HepG2 (cell line): Measurements from ENCODE around the gene ANXA2. TPM values are rescaled to one million over a fixed set of nuclear protein-coding genes. Genes with fewer than 3 reads are reported as not detected.
A peak's percentile ranks its signal among the peaks of the same experiment; 100 is the strongest.

ENCODE experiments used
- ATF5 ChIP-seq: sonication (generic); formaldehyde crosslinking; IDR thresholded peaks from 2 replicates; pipeline ENCODE4 v1.4.0; 2020; ENCODE audit warnings: mild to moderate bottlenecking, low read depth, missing genetic modification reagents
- GLMP ChIP-seq: sonication (generic); formaldehyde crosslinking; IDR thresholded peaks from 2 replicates; pipeline ENCODE4 v1.9.0; 2021; ENCODE audit warnings: missing genetic modification reagents, mild to moderate bottlenecking, borderline replicate concordance
- HNRNPL ChIP-seq: fragments of 200-400 bp; formaldehyde crosslinking; IDR thresholded peaks from 2 replicates; pipeline ENCODE4 v1.6.1; 2017; ENCODE audit warnings: mild to moderate bottlenecking, low read depth, low read length
- HNRNPLL ChIP-seq: fragments of 200-400 bp; formaldehyde crosslinking; IDR thresholded peaks from 2 replicates; pipeline ENCODE4 v1.6.1; 2017; ENCODE audit warnings: mild to moderate bottlenecking, low read depth, low read length; ENCODE audit not compliant: poor library complexity, severe bottlenecking
- MEF2D ChIP-seq: sonication (generic); formaldehyde crosslinking; IDR thresholded peaks from 2 replicates; pipeline ENCODE4 v1.5.1; 2020; ENCODE audit warnings: mild to moderate bottlenecking, missing genetic modification reagents
- MTERF4 ChIP-seq: sonication (generic); formaldehyde crosslinking; IDR thresholded peaks from 2 replicates; pipeline ENCODE4 v1.8.0; 2023; ENCODE audit warnings: mild to moderate bottlenecking, missing genetic modification reagents
- NFKB2 ChIP-seq: sonication (generic); formaldehyde crosslinking; IDR thresholded peaks from 2 replicates; pipeline ENCODE4 v1.4.0; 2020; ENCODE audit warnings: missing genetic modification reagents, borderline replicate concordance
- PRMT3 ChIP-seq: sonication (generic); formaldehyde crosslinking; IDR thresholded peaks from 2 replicates; pipeline ENCODE4 v1.8.1; 2022; ENCODE audit warnings: low read depth, mild to moderate bottlenecking, moderate library complexity, missing genetic modification reagents, borderline replicate concordance
- RAD21 ChIP-seq: fragments of 450-650 bp; formaldehyde crosslinking; IDR thresholded peaks from 2 replicates; pipeline ENCODE4 v1.5.0; 2020; ENCODE audit warnings: mild to moderate bottlenecking
- TIGD3 ChIP-seq: sonication (generic); formaldehyde crosslinking; IDR thresholded peaks from 2 replicates; pipeline ENCODE4 v1.5.1; 2020; ENCODE audit warnings: mild to moderate bottlenecking, missing genetic modification reagents, borderline replicate concordance
- ZBTB21 ChIP-seq: sonication (generic); formaldehyde crosslinking; IDR thresholded peaks from 2 replicates; pipeline ENCODE4 v1.4.0; 2020; ENCODE audit warnings: missing genetic modification reagents
- ZBTB46 ChIP-seq: sonication (generic); formaldehyde crosslinking; IDR thresholded peaks from 2 replicates; pipeline ENCODE4 v1.4.0; 2020; ENCODE audit warnings: mild to moderate bottlenecking, missing genetic modification reagents, borderline replicate concordance
- ZC3H4 ChIP-seq: sonication (generic); formaldehyde crosslinking; IDR thresholded peaks from 2 replicates; pipeline ENCODE4 v1.4.0; 2020; ENCODE audit warnings: missing genetic modification reagents, borderline replicate concordance
- ZNF180 ChIP-seq: sonication (generic); formaldehyde crosslinking; IDR thresholded peaks from 2 replicates; pipeline ENCODE4 v1.4.0; 2020; ENCODE audit warnings: low read depth, missing genetic modification reagents, borderline replicate concordance
- ZNF234 ChIP-seq: sonication (generic); formaldehyde crosslinking; conservative IDR thresholded peaks from 2 replicates; pipeline ENCODE4 v1.5.1; 2020; ENCODE audit warnings: mild to moderate bottlenecking, missing genetic modification reagents
- ZNF446 ChIP-seq: sonication (generic); formaldehyde crosslinking; IDR thresholded peaks from 2 replicates; pipeline ENCODE4 v1.5.0; 2020; ENCODE audit warnings: mild to moderate bottlenecking, missing genetic modification reagents
- polyA plus RNA-seq, 8 experiments: library from polyadenylated mRNA; depleted of rRNA in 3 of 8; stranded (reverse) in 7 of 8; unstranded in 1 of 8; fragments of >200 nt; fragmentation: Illumina TruSeq in 4 of 8; extraction: Trizol in 4 of 8; gene quantifications; 2 replicates each; pipeline versions ENCODE4 v1.2.1 to v1.2.3, GENCODE V29; 2011 to 2016; ENCODE audit warnings: low read depth in 4 of 8, missing spikeins in 1 of 8, mixed read lengths in 1 of 8; ENCODE audit not compliant: insufficient read depth in 1 of 8
- total RNA-seq, 5 experiments: library from RNA; depleted of rRNA; stranded (reverse); fragments of >200 nt; fragmentation: Illumina TruSeq; extraction: Trizol; gene quantifications; 2 replicates each; pipeline ENCODE4 v1.2.3, GENCODE V29; 2016; ENCODE audit warnings: low read depth in 1 of 5
- TF ChIP-seq, protein P1 (sequence below): sonication (generic); formaldehyde crosslinking; IDR thresholded peaks from 2 replicates; pipeline ENCODE4 v1.4.0; 2020; ENCODE audit warnings: missing genetic modification reagents, borderline replicate concordance

The ANXA2 gene
- total and polyA plus RNA-seq, 2 of the 13 experiments (the other 11 are each of a cell fraction or from before 2014, with no cell fraction given), result 196 to 613 TPM

GRCh38 chr15:60392986-60393790, 4.6 kb downstream of the ANXA2 start (continued):
- TF ChIP-seq HNRNPLL (no peak), ZNF180 (CRISPR knock-in tag) (no peak), ZC3H4 (no peak), GLMP (CRISPR knock-in tag) (no peak), PRMT3 (CRISPR knock-in tag) (no peak), ATF5 (CRISPR knock-in tag) (no peak), HNRNPL (no peak), TIGD3 (no peak), ZBTB46 (no peak), NFKB2 (CRISPR knock-in tag) (no peak), ZNF446 (CRISPR knock-in tag) (no peak), MTERF4 (CRISPR knock-in tag) (no peak), ZBTB21 (CRISPR knock-in tag) (no peak; the same call in 1 of the 2 replicates), RAD21 (CRISPR knock-in tag) (no peak), MEF2D (peak; percentile 84), ZNF234 (no peak)
- TF ChIP-seq, protein P1, sequence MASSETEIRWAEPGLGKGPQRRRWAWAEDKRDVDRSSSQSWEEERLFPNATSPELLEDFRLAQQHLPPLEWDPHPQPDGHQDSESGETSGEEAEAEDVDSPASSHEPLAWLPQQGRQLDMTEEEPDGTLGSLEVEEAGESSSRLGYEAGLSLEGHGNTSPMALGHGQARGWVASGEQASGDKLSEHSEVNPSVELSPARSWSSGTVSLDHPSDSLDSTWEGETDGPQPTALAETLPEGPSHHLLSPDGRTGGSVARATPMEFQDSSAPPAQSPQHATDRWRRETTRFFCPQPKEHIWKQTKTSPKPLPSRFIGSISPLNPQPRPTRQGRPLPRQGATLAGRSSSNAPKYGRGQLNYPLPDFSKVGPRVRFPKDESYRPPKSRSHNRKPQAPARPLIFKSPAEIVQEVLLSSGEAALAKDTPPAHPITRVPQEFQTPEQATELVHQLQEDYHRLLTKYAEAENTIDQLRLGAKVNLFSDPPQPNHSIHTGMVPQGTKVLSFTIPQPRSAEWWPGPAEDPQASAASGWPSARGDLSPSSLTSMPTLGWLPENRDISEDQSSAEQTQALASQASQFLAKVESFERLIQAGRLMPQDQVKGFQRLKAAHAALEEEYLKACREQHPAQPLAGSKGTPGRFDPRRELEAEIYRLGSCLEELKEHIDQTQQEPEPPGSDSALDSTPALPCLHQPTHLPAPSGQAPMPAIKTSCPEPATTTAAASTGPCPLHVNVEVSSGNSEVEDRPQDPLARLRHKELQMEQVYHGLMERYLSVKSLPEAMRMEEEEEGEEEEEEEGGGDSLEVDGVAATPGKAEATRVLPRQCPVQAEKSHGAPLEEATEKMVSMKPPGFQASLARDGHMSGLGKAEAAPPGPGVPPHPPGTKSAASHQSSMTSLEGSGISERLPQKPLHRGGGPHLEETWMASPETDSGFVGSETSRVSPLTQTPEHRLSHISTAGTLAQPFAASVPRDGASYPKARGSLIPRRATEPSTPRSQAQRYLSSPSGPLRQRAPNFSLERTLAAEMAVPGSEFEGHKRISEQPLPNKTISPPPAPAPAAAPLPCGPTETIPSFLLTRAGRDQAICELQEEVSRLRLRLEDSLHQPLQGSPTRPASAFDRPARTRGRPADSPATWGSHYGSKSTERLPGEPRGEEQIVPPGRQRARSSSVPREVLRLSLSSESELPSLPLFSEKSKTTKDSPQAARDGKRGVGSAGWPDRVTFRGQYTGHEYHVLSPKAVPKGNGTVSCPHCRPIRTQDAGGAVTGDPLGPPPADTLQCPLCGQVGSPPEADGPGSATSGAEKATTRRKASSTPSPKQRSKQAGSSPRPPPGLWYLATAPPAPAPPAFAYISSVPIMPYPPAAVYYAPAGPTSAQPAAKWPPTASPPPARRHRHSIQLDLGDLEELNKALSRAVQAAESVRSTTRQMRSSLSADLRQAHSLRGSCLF (CRISPR knock-in tag), result no peak
